SIG-M5 (cell line): ENCODE measurements around the gene AIF1.
"Not testable (repeated sequence)": the region's sequence is repeated elsewhere in the genome, so short reads cannot be mapped to it uniquely, and the experiment has no call there.

Source experiments
- DNase-seq: peaks from one replicate; lab custom pipeline; 2025; lab: John Stamatoyannopoulos, UW

The AIF1 gene

GRCh38 chr6:31580807-31581433 lies 34.1 kb upstream of the AIF1 start:
- no peak for DNase-seq

- no peak for DNase-seq
Measured at GRCh38 chr6:31581434-31582229, 33.4 kb upstream of the AIF1 start.

- no peak for DNase-seq
Measured at GRCh38 chr6:31582230-31582643, 32.8 kb upstream of the AIF1 start, which contains the start of gene LTB. LTB (minus strand) TSS chr6:31582424; CDS start chr6:31582417, 7 bp downstream.

- no peak for DNase-seq
Measured at GRCh38 chr6:31585491-31585890, 29.5 kb upstream of the AIF1 start.

GRCh38 chr6:31586008-31586407 lies 29.0 kb upstream of the AIF1 start, which contains the start of gene LST1:
LST1 (plus strand) TSS chr6:31586277; CDS start chr6:31587300, 1,023 bp downstream.
- DNase-seq, result peak; percentile 60

GRCh38 chr6:31586599-31587281 lies 28.3 kb upstream of the AIF1 start:
- DNase-seq, result peak; percentile 71

GRCh38 chr6:31587791-31588777 lies 26.9 kb upstream of the AIF1 start:
- no peak for DNase-seq

- no peak for DNase-seq
Measured at GRCh38 chr6:31588871-31589650, 26.0 kb upstream of the AIF1 start.

GRCh38 chr6:31590691-31591090 lies 24.3 kb upstream of the AIF1 start:
- not testable (repeated sequence) for DNase-seq

GRCh38 chr6:31592396-31592771 lies 22.6 kb upstream of the AIF1 start:
- DNase-seq, result no peak

GRCh38 chr6:31597006-31597405 lies 18.0 kb upstream of the AIF1 start:
- DNase-seq, result no peak

- DNase-seq, result no peak
Measured at GRCh38 chr6:31607317-31607716, 7.7 kb upstream of the AIF1 start.

GRCh38 chr6:31609519-31610406 lies 5.3 kb upstream of the AIF1 start:
- DNase-seq, result no peak

GRCh38 chr6:31610968-31611367 lies 4.1 kb upstream of the AIF1 start:
- DNase-seq, result no peak

GRCh38 chr6:31614075-31614619 lies 887 bp upstream of the AIF1 start:
- peak; percentile 28 for DNase-seq

- peak; percentile 45 for DNase-seq
Measured at GRCh38 chr6:31615748-31616147, 714 bp downstream of the AIF1 start.

- no peak for DNase-seq
Measured at GRCh38 chr6:31617010-31617409, 2.0 kb downstream of the AIF1 start.

- peak; percentile 95 for DNase-seq
Measured at GRCh38 chr6:31619805-31620585, 5.0 kb downstream of the AIF1 start.
